Loucy (cell line): ENCODE data around the gene ANKS3.

ENCODE experiments used
- H2AFZ ChIP-seq: fragments of 200-600 bp; sonication (generic); 2 replicates; pipeline ENCODE4 v1.6.0; 2016; ENCODE audit warnings: antibody characterized with exemption, mild to moderate bottlenecking, low read length, moderate library complexity
- H3F3A ChIP-seq: fragments of 200-600 bp; 2 replicates; pipeline ENCODE4 v1.6.0; 2016; ENCODE audit warnings: antibody characterized with exemption, low read depth, mild to moderate bottlenecking
- H3K27me3 ChIP-seq: fragments of 200-600 bp; sonication (generic); 2 replicates; pipeline ENCODE4 v1.6.1; 2014; ENCODE audit warnings: low read length, mild to moderate bottlenecking; ENCODE audit not compliant: insufficient read depth, poor library complexity, severe bottlenecking
- H3K36me3 ChIP-seq: fragments of 200-600 bp; sonication (generic); 2 replicates; pipeline ENCODE4 v1.6.1; 2016; ENCODE audit warnings: low read length; ENCODE audit not compliant: insufficient read depth
- H3K4me1 ChIP-seq: fragments of 200-600 bp; sonication (generic); 2 replicates; pipeline ENCODE4 v1.5.1; 2014; ENCODE audit warnings: low read length, mild to moderate bottlenecking; ENCODE audit not compliant: insufficient read depth, poor library complexity, severe bottlenecking
- H3K4me2 ChIP-seq: fragments of 200-600 bp; sonication (generic); 2 replicates; pipeline ENCODE4 v1.6.0; 2014; ENCODE audit warnings: antibody characterized with exemption, low read length, low read depth, mild to moderate bottlenecking; ENCODE audit not compliant: poor library complexity, severe bottlenecking
- H3K4me3 ChIP-seq: fragments of 200-600 bp; sonication (generic); 2 replicates; pipeline ENCODE4 v1.5.1; 2014; ENCODE audit warnings: low read length, mild to moderate bottlenecking, mixed read lengths; ENCODE audit not compliant: poor library complexity, severe bottlenecking
- H3K79me2 ChIP-seq: fragments of 200-600 bp; sonication (generic); 2 replicates; pipeline ENCODE4 v1.6.1; 2014; ENCODE audit warnings: low read length; ENCODE audit not compliant: insufficient read depth
- H3K9ac ChIP-seq: fragments of 200-600 bp; sonication (generic); 2 replicates; pipeline ENCODE4 v1.6.0; 2014; ENCODE audit warnings: mild to moderate bottlenecking, low read depth, low read length, moderate library complexity; ENCODE audit not compliant: poor library complexity, severe bottlenecking
- H3K9me2 ChIP-seq: fragments of 200-600 bp; sonication (generic); replicated peaks from 2 replicates; pipeline ENCODE4 v1.6.1; 2016; ENCODE audit warnings: low read depth, low read length, mixed read lengths
- H3K9me3 ChIP-seq: fragments of 200-600 bp; sonication (generic); 2 replicates; pipeline ENCODE4 v1.6.1; 2014; ENCODE audit warnings: mild to moderate bottlenecking, antibody characterized with exemption, low read length, low read depth; ENCODE audit not compliant: insufficient read depth
- H4K20me1 ChIP-seq: fragments of 200-600 bp; sonication (generic); 2 replicates; pipeline ENCODE4 v1.6.0; 2014; ENCODE audit warnings: antibody characterized with exemption, low read length, mild to moderate bottlenecking; ENCODE audit not compliant: insufficient read depth, poor library complexity, severe bottlenecking
- CTCF ChIP-seq: fragments of 200-600 bp; sonication (generic); conservative IDR thresholded peaks from 2 replicates; pipeline ENCODE4 v1.5.1; 2014; ENCODE audit warnings: mild to moderate bottlenecking, antibody characterized with exemption, low read length
- EZH2phosphoT487 ChIP-seq: fragments of 200-600 bp; IDR thresholded peaks from 2 replicates; pipeline ENCODE4 v1.6.1; 2018; ENCODE audit warnings: antibody characterized with exemption, mild to moderate bottlenecking, moderate library complexity, borderline replicate concordance

Gene ANKS3

DNA sequence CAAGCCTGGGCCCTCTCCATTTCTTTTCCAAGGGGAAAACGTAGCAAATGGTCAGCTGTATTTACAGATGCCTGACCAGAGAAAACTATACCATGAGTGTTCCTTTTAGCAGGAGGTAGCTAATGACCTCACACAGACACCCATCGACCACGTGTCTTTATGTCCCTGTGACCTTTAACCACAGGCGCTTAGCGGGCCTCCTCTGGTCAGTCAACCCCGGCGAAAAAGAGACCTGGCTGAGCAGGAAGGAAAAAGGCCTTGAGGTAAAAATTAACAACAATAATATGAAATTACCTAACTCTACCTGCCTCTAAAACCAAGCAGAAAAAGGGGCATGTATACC is 31.6 kb downstream of the ANKS3 start:
- Histone ChIP-seq H4K20me1 (no peaks in the 10 kb centered on the region), H3K9me3 (no peaks in the 10 kb centered on the region)

DNA sequence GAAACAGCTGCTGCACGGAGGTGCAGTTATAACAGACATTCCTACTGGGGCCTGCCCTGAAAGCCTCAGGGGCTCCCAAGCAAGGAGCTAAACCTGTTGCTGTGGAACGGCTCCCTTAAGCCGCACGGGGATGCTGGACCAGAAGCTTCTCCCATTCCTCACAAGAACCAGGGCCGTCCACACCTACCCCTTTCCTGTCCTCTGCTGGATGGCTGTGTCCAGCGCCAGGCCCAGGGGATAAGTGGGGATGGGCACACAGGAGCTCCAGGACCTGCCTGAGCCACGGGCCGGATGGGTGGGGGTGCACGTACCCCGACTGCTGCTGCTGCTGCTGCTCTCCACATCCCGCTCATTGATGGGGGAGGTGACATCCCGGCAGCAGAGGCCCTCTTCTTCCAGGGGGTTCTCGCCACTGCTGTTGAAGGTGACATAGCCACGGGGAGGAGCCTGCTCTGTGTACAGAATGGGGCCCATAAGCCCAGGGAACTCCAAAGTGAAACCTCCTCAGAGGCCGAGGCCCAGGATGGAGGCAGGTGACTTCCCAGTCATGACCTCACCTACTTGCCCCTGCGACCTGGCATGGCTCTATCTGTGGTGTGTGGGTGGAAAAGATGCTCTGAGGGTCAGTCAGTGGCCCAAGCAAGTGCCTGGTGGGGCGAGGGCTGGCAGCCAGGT is 32.1 kb downstream of the ANKS3 start:
- H3K79me2 ChIP-seq = no peaks in the 10 kb centered on the region
- H3K4me2 ChIP-seq = no peak overlapping the region
- H3K9ac ChIP-seq = no peak overlapping the region
- H3K4me3 ChIP-seq = no peak overlapping the region
- no peaks in the 10 kb centered on the region for H3K36me3 ChIP-seq
- H3F3A ChIP-seq = no peaks in the 10 kb centered on the region
- no peaks in the 10 kb centered on the region for H3K27me3 ChIP-seq
- H4K20me1 ChIP-seq = no peaks in the 10 kb centered on the region
- H2AFZ ChIP-seq = no peak overlapping the region
- no peaks in the 10 kb centered on the region for H3K4me1 ChIP-seq
- no peaks in the 10 kb centered on the region for H3K9me2 ChIP-seq
- H3K9me3 ChIP-seq = no peaks in the 10 kb centered on the region
- TF ChIP-seq EZH2phosphoT487 (no peak), CTCF (no peak)

More for the DNA sequence above, 31.6 kb downstream of the ANKS3 start:
- no peaks in the 10 kb centered on the region for H3F3A ChIP-seq
- no peaks in the 10 kb centered on the region for H3K79me2 ChIP-seq
- no peaks in the 10 kb centered on the region for H3K27me3 ChIP-seq
- no peaks in the 10 kb centered on the region for H3K9me2 ChIP-seq
- H3K36me3 ChIP-seq = no peaks in the 10 kb centered on the region
- no peak overlapping the region for H3K9ac ChIP-seq
- no peak overlapping the region for H3K4me3 ChIP-seq
- no peak overlapping the region for H3K4me2 ChIP-seq
- H2AFZ ChIP-seq = no peak overlapping the region
- no peaks in the 10 kb centered on the region for H3K4me1 ChIP-seq
- TF ChIP-seq EZH2phosphoT487 = no peak
- TF ChIP-seq CTCF = no peak

DNA sequence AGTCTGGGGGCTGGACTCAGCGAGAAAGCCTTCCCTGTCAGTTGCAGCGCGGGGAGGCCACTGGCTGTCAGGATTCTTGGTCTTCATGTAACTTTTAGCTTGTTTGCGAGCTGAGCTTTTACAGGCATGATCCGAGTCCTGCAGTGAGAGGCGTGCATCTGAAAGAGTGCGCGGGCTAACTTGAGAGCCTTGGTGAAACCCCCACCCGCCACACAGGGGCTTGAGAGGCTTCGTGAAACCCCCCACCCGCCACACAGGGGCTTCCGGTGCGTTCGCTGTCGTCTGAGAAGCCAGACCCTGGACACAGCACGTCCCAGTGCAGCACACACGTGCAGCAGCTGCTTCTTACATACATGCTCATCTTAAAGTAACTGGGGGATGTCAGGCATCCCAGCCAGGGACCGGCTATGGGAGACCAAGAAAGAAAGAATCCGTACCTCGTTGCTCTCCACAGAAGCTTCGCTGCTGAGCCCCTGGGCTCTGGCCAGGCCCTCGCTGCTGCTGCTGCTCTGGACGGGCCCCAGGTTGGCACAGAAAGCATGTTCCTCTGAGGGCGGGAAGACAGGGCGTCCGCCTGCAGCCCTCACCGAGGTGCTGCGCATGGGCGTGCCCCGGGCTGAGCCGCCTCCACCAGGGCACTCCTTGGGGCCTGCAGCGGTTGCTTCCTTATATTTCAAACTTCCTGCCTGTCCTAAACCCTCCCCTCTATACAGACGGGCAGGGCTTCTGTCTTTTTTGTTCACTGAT is 32.9 kb downstream of the ANKS3 start:
- H3K9me2 ChIP-seq = no peaks in the 10 kb centered on the region
- H3K9ac ChIP-seq = no peak overlapping the region
- H4K20me1 ChIP-seq = no peaks in the 10 kb centered on the region
- no peaks in the 10 kb centered on the region for H3K36me3 ChIP-seq
- H3F3A ChIP-seq = no peaks in the 10 kb centered on the region
- no peaks in the 10 kb centered on the region for H3K4me1 ChIP-seq
- H3K79me2 ChIP-seq = no peaks in the 10 kb centered on the region
- H3K27me3 ChIP-seq = no peaks in the 10 kb centered on the region
- H3K9me3 ChIP-seq = no peaks in the 10 kb centered on the region
- no peak overlapping the region for H3K4me2 ChIP-seq
- H2AFZ ChIP-seq = no peak overlapping the region
- TF ChIP-seq EZH2phosphoT487 (no peak), CTCF (no peak)
- no peak overlapping the region for H3K4me3 ChIP-seq
